Neuron (in vitro differentiated cells): ENCODE results near the gene ZDHHC19.
"Not testable (repeated sequence)": the region's sequence is repeated elsewhere in the genome, so short reads cannot be mapped to it uniquely, and the experiment has no call there.

Experiments used
- H2AFZ ChIP-seq: one replicate; pipeline ENCODE4 v1.6.1; 2013; ENCODE audit warnings: low read depth, mild to moderate bottlenecking, inconsistent platforms, low read length, moderate library complexity
- H3K27me3 ChIP-seq: one replicate; pipeline ENCODE4 v1.6.1; 2013; ENCODE audit warnings: low read length; ENCODE audit not compliant: insufficient read depth
- H3K36me3 ChIP-seq: one replicate; pipeline ENCODE4 v1.6.1; 2013; ENCODE audit warnings: low read length; ENCODE audit not compliant: insufficient read depth
- H3K4me1 ChIP-seq: one replicate; pipeline ENCODE4 v1.6.1; 2013; ENCODE audit warnings: low read length; ENCODE audit not compliant: insufficient read depth
- H3K4me3 ChIP-seq: 2 replicates; pipeline ENCODE4 v1.5.1; 2013; ENCODE audit warnings: mild to moderate bottlenecking, low read length, moderate library complexity
- H3K9me3 ChIP-seq: one replicate; pipeline ENCODE4 v1.6.1; 2013; ENCODE audit warnings: low read length

Gene ZDHHC19

GRCh38 chr3:196175116-196175625 is 36.0 kb downstream of the ZDHHC19 start:
- no peak overlapping the region for H2AFZ ChIP-seq
- H3K4me3 ChIP-seq = no peak overlapping the region
- H3K4me1 ChIP-seq = peaks cover 18% of the 10 kb centered on the region
- no peaks in the 10 kb centered on the region for H3K36me3 ChIP-seq
- H3K27me3 ChIP-seq = no peaks in the 10 kb centered on the region
- no peaks in the 10 kb centered on the region for H3K9me3 ChIP-seq

DNA sequence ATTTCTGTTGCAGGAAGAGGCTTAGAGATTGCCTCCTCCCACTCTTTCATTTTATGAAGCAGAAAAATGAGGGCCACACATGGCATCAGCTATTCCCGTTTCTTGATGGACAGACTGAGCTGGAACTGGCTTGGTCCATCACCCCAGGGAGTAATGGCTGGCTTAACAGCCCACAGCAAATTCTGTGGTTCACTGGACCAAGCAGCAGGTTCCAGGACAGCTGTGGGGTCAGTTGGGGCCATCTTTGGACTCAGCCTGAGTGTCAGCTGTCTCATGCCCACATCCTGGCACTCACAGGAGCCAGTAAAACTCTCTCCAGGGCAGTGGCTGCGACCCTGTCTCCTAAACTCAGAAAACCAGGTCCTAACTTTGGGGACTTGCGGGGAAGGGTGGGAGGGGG is 36.5 kb downstream of the ZDHHC19 start:
- H3K4me3 ChIP-seq = no peak overlapping the region
- H2AFZ ChIP-seq = no peak overlapping the region
- peaks cover 13% of the 10 kb centered on the region for H3K4me1 ChIP-seq
- H3K36me3 ChIP-seq = no peaks in the 10 kb centered on the region
- no peaks in the 10 kb centered on the region for H3K9me3 ChIP-seq
- H3K27me3 ChIP-seq = no peaks in the 10 kb centered on the region

DNA sequence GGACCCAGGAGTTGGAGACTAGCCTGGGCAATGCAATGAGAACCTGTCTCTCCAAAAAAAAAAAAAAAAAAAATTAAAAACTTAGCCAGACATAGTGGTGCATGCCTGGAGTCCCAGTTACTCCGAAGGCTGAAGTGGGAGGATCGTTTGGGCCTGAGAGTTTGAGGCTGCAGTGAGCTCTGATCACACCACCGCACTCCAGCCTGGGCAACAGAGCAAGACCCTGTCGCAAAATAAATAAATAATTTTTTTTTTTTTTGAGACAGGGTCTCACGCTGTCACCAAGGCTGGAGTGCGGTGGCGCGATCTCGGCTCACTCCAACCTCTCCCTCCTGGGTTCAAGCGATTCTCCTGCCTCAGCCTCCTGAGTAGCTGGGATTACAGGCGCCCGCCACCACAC is 40.9 kb downstream of the ZDHHC19 start:
- not testable (repeated sequence) for H3K9me3 ChIP-seq, H3K27me3 ChIP-seq, H2AFZ ChIP-seq, H3K36me3 ChIP-seq, H3K4me1 ChIP-seq, H3K4me3 ChIP-seq

DNA sequence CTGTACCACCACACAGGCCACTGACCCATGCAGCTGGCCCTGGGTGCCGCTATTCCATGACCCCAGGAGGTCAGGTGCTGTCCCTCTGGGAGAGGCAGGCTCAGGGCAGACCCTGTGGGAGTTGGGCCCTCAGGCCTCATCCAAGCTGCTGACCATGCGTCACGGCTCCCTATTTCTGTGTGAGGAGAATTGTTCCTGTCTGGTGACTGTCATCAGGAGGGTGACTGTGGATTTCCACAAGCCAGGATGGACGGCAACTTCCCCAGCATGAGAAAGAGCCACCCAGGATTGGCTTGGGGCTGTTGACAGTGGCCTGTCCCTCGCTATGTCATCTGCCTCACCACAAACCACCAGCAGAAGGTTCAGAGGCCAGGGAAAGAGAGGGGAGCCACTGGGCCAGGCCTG is 41.4 kb downstream of the ZDHHC19 start:
- Histone ChIP-seq H2AFZ (no peak overlapping the region), H3K4me1 (no peaks in the 10 kb centered on the region), H3K4me3 (no peak overlapping the region), H3K27me3 (no peaks in the 10 kb centered on the region), H3K9me3 (no peaks in the 10 kb centered on the region), H3K36me3 (no peaks in the 10 kb centered on the region)

GRCh38 chr3:196168808-196169391 is 42.3 kb downstream of the ZDHHC19 start:
- no peak overlapping the region for H3K4me3 ChIP-seq

GRCh38 chr3:196166741-196167140 is 44.5 kb downstream of the ZDHHC19 start:
- no peaks in the 10 kb centered on the region for H3K27me3 ChIP-seq
- H3K9me3 ChIP-seq = no peaks in the 10 kb centered on the region
- H2AFZ ChIP-seq = no peak overlapping the region
- H3K4me3 ChIP-seq = no peak overlapping the region
- H3K36me3 ChIP-seq = no peaks in the 10 kb centered on the region
- no peaks in the 10 kb centered on the region for H3K4me1 ChIP-seq

More at GRCh38 chr3:196168808-196169391, 42.3 kb downstream of the ZDHHC19 start:
- Histone ChIP-seq H3K9me3 (no peaks in the 10 kb centered on the region), H2AFZ (no peak overlapping the region), H3K4me1 (no peaks in the 10 kb centered on the region), H3K27me3 (no peaks in the 10 kb centered on the region), H3K36me3 (no peaks in the 10 kb centered on the region)

- Histone ChIP-seq H2AFZ (no peak overlapping the region), H3K4me1 (no peaks in the 10 kb centered on the region), H3K9me3 (no peaks in the 10 kb centered on the region), H3K27me3 (no peaks in the 10 kb centered on the region), H3K4me3 (no peak overlapping the region), H3K36me3 (no peaks in the 10 kb centered on the region)
Observed at GRCh38 chr3:196165850-196166249, 45.4 kb downstream of the ZDHHC19 start.

GRCh38 chr3:196165006-196165575 is 46.1 kb downstream of the ZDHHC19 start:
- H3K27me3 ChIP-seq, H3K4me3 ChIP-seq, H3K4me1 ChIP-seq, H3K36me3 ChIP-seq, H2AFZ ChIP-seq, H3K9me3 ChIP-seq: not testable (repeated sequence)

DNA sequence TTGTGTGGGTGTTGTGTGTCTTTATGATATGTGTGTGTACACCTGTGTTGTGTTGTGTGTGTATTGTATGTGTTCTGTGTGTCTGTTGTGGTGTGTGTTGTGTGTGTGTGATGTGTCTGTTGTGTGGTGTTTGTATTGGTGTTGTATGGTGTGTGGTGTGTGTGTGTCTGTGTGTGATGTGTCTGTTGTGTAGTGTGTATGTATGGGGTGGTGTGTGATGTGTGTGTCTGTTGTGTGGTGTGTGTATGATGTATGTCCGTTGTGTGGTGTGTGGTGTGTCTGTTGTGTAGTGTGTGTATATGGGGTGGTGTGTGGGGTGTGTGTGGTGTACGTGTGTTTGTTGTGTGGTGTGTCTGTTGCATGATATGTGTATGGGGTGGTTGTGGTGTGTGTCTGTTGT is 46.6 kb downstream of the ZDHHC19 start:
- peaks cover 6% of the 10 kb centered on the region for H3K4me1 ChIP-seq
- H3K27me3 ChIP-seq = no peaks in the 10 kb centered on the region
- H3K36me3 ChIP-seq = no peaks in the 10 kb centered on the region
- H3K9me3 ChIP-seq = no peaks in the 10 kb centered on the region
- no peak overlapping the region for H3K4me3 ChIP-seq
- H2AFZ ChIP-seq = no peak overlapping the region

DNA sequence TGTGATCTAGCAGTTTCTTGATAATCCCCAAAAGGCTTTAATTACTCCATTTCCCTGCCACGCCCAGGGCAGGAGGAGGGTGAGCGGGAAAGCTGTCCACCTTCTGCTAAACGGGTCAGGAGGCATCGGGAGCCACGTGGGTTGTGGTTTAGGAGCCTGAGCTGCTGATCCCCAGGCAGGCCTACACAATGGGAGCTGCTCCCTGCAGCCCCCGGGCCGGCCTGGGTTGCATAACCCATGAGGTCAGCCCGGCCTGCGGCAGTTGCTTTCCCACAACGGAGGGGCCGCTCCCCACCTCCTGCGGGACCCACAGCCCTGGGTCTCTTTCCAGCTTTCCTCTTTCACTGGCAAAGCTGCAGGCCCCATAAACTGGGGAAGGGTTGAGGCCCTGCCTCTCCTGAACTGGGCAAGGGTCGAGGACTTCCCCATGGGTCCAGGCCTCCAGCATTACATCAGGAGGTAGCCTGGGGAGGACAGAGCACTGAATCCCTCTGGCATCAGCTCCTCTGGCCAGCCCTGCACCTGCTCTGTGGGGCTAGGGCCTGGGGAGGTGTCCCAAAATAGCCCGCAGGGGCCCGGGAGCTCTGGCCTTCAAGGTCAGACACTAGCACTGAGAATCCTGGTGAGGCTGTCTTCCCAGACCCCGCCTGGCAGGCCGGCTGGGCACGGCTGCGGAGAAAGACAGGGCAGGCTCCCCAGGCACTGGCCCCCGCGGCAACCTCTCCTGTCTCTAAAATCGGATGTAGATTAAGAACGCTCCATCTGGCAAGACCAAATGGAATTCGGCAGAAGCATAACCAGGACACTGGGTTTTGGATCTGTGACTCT is 47.3 kb downstream of the ZDHHC19 start:
- H3K4me3 ChIP-seq = no peak overlapping the region
- H3K36me3 ChIP-seq = no peaks in the 10 kb centered on the region
- no peaks in the 10 kb centered on the region for H3K9me3 ChIP-seq
- no peak overlapping the region for H2AFZ ChIP-seq
- no peaks in the 10 kb centered on the region for H3K27me3 ChIP-seq
- peaks cover 6% of the 10 kb centered on the region for H3K4me1 ChIP-seq

- Histone ChIP-seq H3K4me3 (no peak overlapping the region), H2AFZ (no peak overlapping the region), H3K9me3 (no peaks in the 10 kb centered on the region), H3K27me3 (no peaks in the 10 kb centered on the region), H3K36me3 (no peaks in the 10 kb centered on the region), H3K4me1 (peaks cover 6% of the 10 kb centered on the region)
Observed at GRCh38 chr3:196163212-196163611, 48.0 kb downstream of the ZDHHC19 start.

DNA sequence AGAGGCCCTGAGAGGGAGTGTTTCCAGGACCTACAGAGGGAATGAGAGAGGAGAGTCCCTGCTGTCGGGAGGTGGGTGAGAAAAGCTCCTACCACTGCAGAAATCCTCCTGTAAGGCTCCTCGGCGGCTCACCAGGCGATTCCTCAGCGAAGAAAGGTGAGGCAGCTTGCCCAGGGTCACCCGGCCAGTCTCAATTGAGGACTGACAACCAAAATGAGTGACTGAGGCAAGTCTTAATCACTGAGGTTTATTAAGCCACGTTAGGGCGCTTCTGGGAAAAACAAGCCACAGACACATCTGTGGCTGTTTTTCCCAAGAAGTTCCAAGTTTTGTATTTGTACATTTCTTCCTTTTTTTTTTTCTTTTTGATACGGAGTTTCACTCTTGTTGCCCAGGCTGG is 48.5 kb downstream of the ZDHHC19 start:
- Histone ChIP-seq H2AFZ (no peak overlapping the region), H3K9me3 (no peaks in the 10 kb centered on the region), H3K4me3 (no peak overlapping the region), H3K36me3 (no peaks in the 10 kb centered on the region), H3K27me3 (no peaks in the 10 kb centered on the region), H3K4me1 (peaks cover 6% of the 10 kb centered on the region)

DNA sequence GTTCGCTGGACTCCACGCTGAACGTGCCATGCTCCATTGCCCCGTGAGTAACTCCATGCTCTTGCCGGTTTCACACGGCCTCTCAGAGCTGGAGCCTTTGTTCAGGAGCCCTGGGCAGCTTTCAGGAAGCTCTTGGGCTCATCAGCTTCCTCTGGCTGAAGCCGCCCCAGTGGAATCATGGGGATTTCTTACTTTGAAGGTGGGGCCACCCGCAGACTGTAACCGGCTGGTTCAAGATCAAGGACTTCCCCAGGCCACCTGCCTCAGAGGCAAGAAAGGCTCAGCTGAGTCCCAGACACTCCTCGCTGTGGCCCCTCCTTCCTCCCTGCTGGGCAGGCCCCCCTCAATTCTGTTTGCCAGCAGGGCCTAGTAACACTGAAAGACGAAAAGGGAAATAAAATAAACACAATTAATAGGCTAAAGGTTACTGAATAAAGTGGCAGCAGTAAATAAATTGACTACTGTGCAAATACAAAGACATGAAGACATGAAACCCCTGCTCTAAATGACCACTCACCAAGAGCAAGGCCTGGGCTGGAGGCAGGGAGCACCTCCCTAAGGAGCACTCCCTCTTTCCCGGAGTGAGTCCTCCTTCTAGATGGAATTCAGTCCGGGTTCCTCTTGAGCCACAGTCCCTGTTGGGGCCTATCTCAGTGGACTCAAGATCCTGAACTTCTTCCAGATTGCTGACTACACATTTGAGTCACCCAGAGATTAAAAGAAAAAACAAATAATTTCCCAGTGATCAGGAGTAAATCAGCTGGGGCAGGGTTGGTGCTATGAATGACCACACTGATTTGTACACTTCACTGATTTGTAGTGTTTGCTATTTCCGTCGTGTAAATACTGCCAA is 51.0 kb downstream of the ZDHHC19 start:
- H3K36me3 ChIP-seq = no peaks in the 10 kb centered on the region
- no peaks in the 10 kb centered on the region for H3K9me3 ChIP-seq
- H3K4me3 ChIP-seq = no peak overlapping the region
- H2AFZ ChIP-seq = peak overlapping the region; percentile 21
- peaks cover 6% of the 10 kb centered on the region for H3K4me1 ChIP-seq
- H3K27me3 ChIP-seq = no peaks in the 10 kb centered on the region
